B cell (primary cell): ENCODE results near the gene BZW1. TPM values are rescaled to one million over a fixed set of nuclear protein-coding genes. Genes with fewer than 3 reads are reported as not detected.

Experiments used
- ATAC-seq: fragments of 200-7000 bp; cut with Tn5 transposase; one replicate; pipeline ENCODE4 v1.10.0; 2021; ENCODE audit warnings: low read depth, mild to moderate bottlenecking, moderate number of reproducible peaks, moderate library complexity
- CTCF ChIA-PET: fragments of 350-600 bp; sonication (Branson Sonifier 250); formaldehyde crosslinking; loops from one replicate; lab custom pipeline; 2021; ENCODE audit warnings: antibody characterized with exemption, inconsistent platforms; lab: Charles Lee
- POLR2A ChIA-PET: fragments of 350-600 bp; sonication (Branson Sonifier 250); formaldehyde crosslinking; loops from one replicate; lab custom pipeline; 2021; ENCODE audit warnings: antibody characterized with exemption; lab: Charles Lee
- DNase-seq: peaks from one replicate; pipeline ENCODE4 v3.0.0; 2013
- H2AFZ ChIP-seq: 2 replicates; pipeline ENCODE4 v1.6.1; 2012; ENCODE audit warnings: mild to moderate bottlenecking, low read depth, low read length; ENCODE audit not compliant: insufficient read depth, poor library complexity, severe bottlenecking
- H3K27ac ChIP-seq, 2 donors: 1 replicate in 1 of 2; 2 replicates in 1 of 2; pipeline ENCODE4 v1.5.1; 2012 to 2013; ENCODE audit warnings: low read length in 2 of 2, mild to moderate bottlenecking in 2 of 2, moderate library complexity in 1 of 2
- H3K27me3 ChIP-seq, 4 experiments: fragments of 200-600 bp in 1 of 4; sonication (generic) in 1 of 4; replicated peaks in 1 of 4; 1 replicate in 2 of 4; 2 replicates in 2 of 4; pipeline versions ENCODE4 v1.6.1 to v1.7.0; 2013 to 2016; ENCODE audit warnings: low read length in 3 of 4, mild to moderate bottlenecking in 2 of 4, mixed read lengths in 1 of 4, moderate library complexity in 1 of 4; ENCODE audit not compliant: insufficient read depth in 4 of 4, control insufficient read depth in 3 of 4; ENCODE audit errors: control extremely low read depth in 1 of 4
- H3K36me3 ChIP-seq, 2 experiments: replicated peaks in 1 of 2; 1 replicate in 1 of 2; 2 replicates in 1 of 2; pipeline versions ENCODE4 v1.6.1 to v1.7.1; 2013; ENCODE audit warnings: low read length in 1 of 2; ENCODE audit not compliant: insufficient read depth in 2 of 2, control insufficient read depth in 1 of 2; ENCODE audit errors: control extremely low read depth in 1 of 2, extremely low read depth in 1 of 2
- H3K4me1 ChIP-seq, 2 donors: fragments of 200-600 bp in 1 of 2; sonication (generic) in 1 of 2; 1 replicate in 1 of 2; 2 replicates in 1 of 2; pipeline versions ENCODE4 v1.5.1 to v1.6.1; 2013 to 2017; ENCODE audit warnings: low read length in 2 of 2; ENCODE audit not compliant: control insufficient read depth in 2 of 2, insufficient read depth in 2 of 2
- H3K4me2 ChIP-seq: replicated peaks from 2 replicates; pipeline ENCODE3; 2012; ENCODE audit warnings: mild to moderate bottlenecking, low read depth, low read length; ENCODE audit not compliant: poor library complexity, severe bottlenecking
- H3K4me3 ChIP-seq, 5 experiments: fragments of 200-600 bp in 1 of 5; sonication (generic) in 1 of 5; 1 replicate in 3 of 5; 2 replicates in 2 of 5; pipeline versions ENCODE4 v1.5.1 to v1.7.0; 2011 to 2016; ENCODE audit warnings: low read length in 4 of 5, mild to moderate bottlenecking in 4 of 5, low read depth in 2 of 5, control low read depth in 1 of 5, moderate library complexity in 1 of 5; ENCODE audit not compliant: insufficient read depth in 1 of 5; ENCODE audit errors: control extremely low read depth in 1 of 5, extremely low read depth in 1 of 5
- H3K79me2 ChIP-seq: fragments of 200-600 bp; sonication (generic); one replicate; pipeline ENCODE4 v1.6.0; 2016; ENCODE audit warnings: low read length; ENCODE audit not compliant: control insufficient read depth, insufficient read depth
- H3K9ac ChIP-seq: fragments of 200-600 bp; sonication (generic); 2 replicates; pipeline ENCODE4 v1.6.1; 2017; ENCODE audit warnings: mild to moderate bottlenecking, low read length, moderate library complexity
- H3K9me3 ChIP-seq, 3 donors: one replicate each; pipeline versions ENCODE4 v1.6.1 to v1.7.1; 2013; ENCODE audit warnings: low read length in 2 of 3; ENCODE audit not compliant: control insufficient read depth in 2 of 3, insufficient read depth in 1 of 3; ENCODE audit errors: control extremely low read depth in 1 of 3
- H4K20me1 ChIP-seq: 2 replicates; pipeline ENCODE4 v1.6.0; 2012; ENCODE audit warnings: mild to moderate bottlenecking, low read length; ENCODE audit not compliant: insufficient read depth, control insufficient read depth, poor library complexity, severe bottlenecking
- H3K27ac Mint-ChIP-seq: one replicate; pipeline ENCODE4 v1.8.0; 2021; ENCODE audit warnings: mixed read lengths
- H3K27me3 Mint-ChIP-seq: one replicate; pipeline ENCODE4 v1.8.0; 2021; ENCODE audit warnings: mixed read lengths
- H3K4me1 Mint-ChIP-seq: one replicate; pipeline ENCODE4 v1.8.0; 2021; ENCODE audit warnings: mixed read lengths
- H3K4me3 Mint-ChIP-seq: one replicate; pipeline ENCODE4 v1.8.0; 2021; ENCODE audit warnings: mixed read lengths
- H3K9me3 Mint-ChIP-seq: one replicate; pipeline ENCODE4 v1.8.0; 2022; ENCODE audit warnings: mixed read lengths; ENCODE audit not compliant: insufficient read depth
- CTCF ChIP-seq: fragments of 200-600 bp; IDR thresholded peaks from one replicate; pipeline ENCODE4 v1.8.0; 2022; ENCODE audit warnings: antibody characterized with exemption, mild to moderate bottlenecking
- EZH2 ChIP-seq: IDR thresholded peaks from 2 replicates; pipeline ENCODE4 v1.6.1; 2012; ENCODE audit warnings: borderline replicate concordance, low read depth, mild to moderate bottlenecking, moderate library complexity, low read length; ENCODE audit not compliant: insufficient read depth, poor library complexity, severe bottlenecking
- WGBS: methylation state at CpG from one replicate; pipeline ENCODE4 v1.1.5; 2013; ENCODE audit warnings: missing lambda C conversion rate; ENCODE audit not compliant: insufficient coverage; 5-methylcytosine and 5-hydroxymethylcytosine counted together
- intact Hi-C: fragments of 100-400 bp; cut with micrococcal nuclease; formaldehyde crosslinking; loops from one replicate; pipeline ENCODE4 v1.10.0; 2022
- polyA plus RNA-seq: library from polyadenylated mRNA; depleted of rRNA; stranded (reverse); fragments of >200 nt; gene quantifications from 2 replicates; pipeline ENCODE4 v1.2.3, GENCODE V29; 2012
- total RNA-seq, 2 donors: library from RNA; stranded (reverse); fragments of 120-200 nt in 1 of 2; gene quantifications; 1 replicate in 1 of 2; 2 replicates in 1 of 2; pipeline versions ENCODE4 v1.2.3 to v1.2.4, GENCODE V29; 2013 to 2022

Gene BZW1
- total and polyA plus RNA-seq, 2 donors (not counting 1 experiment from before 2014, with no cell fraction given): 53.8 to 109 TPM

DNA sequence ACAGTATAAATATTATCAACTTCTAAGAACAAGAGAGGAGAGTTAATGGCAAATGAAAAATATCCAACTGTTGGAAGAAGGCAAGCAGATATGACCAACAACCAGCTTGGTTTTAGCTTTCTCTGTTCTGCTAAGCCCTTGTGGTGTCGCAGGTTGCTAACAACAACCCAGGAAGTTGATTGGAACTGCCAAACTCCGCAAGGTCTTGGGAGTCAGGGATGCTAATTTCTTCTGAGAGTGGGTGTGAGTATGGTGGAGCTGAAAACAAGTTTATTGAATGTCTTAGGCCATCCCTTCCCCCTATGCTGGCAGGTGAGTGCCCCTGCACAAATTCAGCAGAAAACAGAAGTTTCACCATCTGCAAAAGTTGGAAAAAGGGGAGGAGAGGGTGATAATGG lies 17.5 kb downstream of the BZW1 start:
- Mint-ChIP-seq H3K27ac (no peak overlapping the region), H3K4me1 (no peaks in the 10 kb centered on the region), H3K4me3 (no peak overlapping the region), H3K27me3 (no peaks in the 10 kb centered on the region), H3K9me3 (no peaks in the 10 kb centered on the region)
- Histone ChIP-seq H3K79me2 (no peaks in the 10 kb centered on the region), H3K4me3 (no peak overlapping the region), H3K27ac (no peak overlapping the region), H3K36me3 (peaks cover 0 to 2% of the 10 kb centered on the region in 2 experiments), H3K27me3 (no peaks in the 10 kb centered on the region), H3K4me1 (no peaks in the 10 kb centered on the region), H4K20me1 (no peaks in the 10 kb centered on the region), H3K9ac (no peak overlapping the region), H2AFZ (no peak overlapping the region), H3K9me3 (no peaks in the 10 kb centered on the region), H3K4me2 (no peak overlapping the region)
- intact Hi-C loops: no loop called here
- DNase-seq (no peak), ATAC-seq (no peak)
- ChIA-PET POLR2A (interaction anchor here (1.2 kb wide), 1 partner anchor 34 kb away, joined by 3 read pairs; no protein-coding TSS in a partner anchor), CTCF (no interaction called here)
- TF ChIP-seq CTCF (no peak), EZH2 (no peak)
- 96% methylated on average over 2 of the region's 2 CpGs for WGBS

GRCh38 chr2:200834701-200835100 lies 23.0 kb downstream of the BZW1 start:
- Mint-ChIP-seq H3K4me3 (no peak overlapping the region), H3K4me1 (no peaks in the 10 kb centered on the region), H3K27ac (no peak overlapping the region), H3K9me3 (no peaks in the 10 kb centered on the region), H3K27me3 (no peaks in the 10 kb centered on the region)
- POLR2A ChIA-PET: interaction anchor here (0.7 kb wide), 1 partner anchor 15 kb away, joined by 3 read pairs; no protein-coding TSS in a partner anchor
- Histone ChIP-seq H3K4me1 (no peaks in the 10 kb centered on the region), H3K4me3 (no peak overlapping the region), H2AFZ (no peak overlapping the region), H3K9ac (no peak overlapping the region), H3K4me2 (no peak overlapping the region), H3K27me3 (no peaks in the 10 kb centered on the region), H3K9me3 (peaks cover 4 to 17% (median 10%) of the 10 kb centered on the region in 3 donors), H4K20me1 (no peaks in the 10 kb centered on the region), H3K27ac (no peak overlapping the region), H3K36me3 (no peaks in the 10 kb centered on the region), H3K79me2 (no peaks in the 10 kb centered on the region)
- intact Hi-C loops: no loop called here
- DNase-seq (no peak), ATAC-seq (no peak)
- CTCF ChIA-PET: no interaction called here
- TF ChIP-seq EZH2 (no peak), CTCF (no peak)
- WGBS: 90% methylated on average over 3 of the region's 4 CpGs
